ENCODE measurements around the gene STUB1.

DNA sequence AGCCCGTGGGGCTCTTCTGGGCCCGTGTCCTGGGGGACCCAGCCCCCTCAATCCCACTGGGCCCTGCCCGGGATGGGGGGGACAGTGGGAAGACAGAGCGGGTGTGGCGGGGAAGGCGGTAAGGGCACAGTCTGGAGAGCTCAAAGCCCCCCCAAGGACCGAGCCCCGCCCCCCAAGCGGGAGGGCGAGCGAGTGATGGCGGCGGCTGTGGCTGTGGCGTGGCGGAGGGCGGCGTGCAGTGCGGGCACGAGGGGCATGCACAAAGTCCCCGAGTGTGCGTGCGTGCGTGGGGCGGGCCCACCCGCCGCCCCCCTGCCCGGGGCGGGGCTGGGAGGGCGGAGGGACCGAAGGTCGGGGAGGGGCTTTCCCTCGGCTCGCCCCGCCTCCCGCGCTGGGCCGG, 13.6 kb downstream of the STUB1 start:
- TF ChIP-seq, protein P1, sequence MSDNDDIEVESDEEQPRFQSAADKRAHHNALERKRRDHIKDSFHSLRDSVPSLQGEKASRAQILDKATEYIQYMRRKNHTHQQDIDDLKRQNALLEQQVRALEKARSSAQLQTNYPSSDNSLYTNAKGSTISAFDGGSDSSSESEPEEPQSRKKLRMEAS (IDR thresholded peaks at IDR 0.05; ENCODE audit: low read depth, low read length): no peak
- TF ChIP-seq, protein P2, sequence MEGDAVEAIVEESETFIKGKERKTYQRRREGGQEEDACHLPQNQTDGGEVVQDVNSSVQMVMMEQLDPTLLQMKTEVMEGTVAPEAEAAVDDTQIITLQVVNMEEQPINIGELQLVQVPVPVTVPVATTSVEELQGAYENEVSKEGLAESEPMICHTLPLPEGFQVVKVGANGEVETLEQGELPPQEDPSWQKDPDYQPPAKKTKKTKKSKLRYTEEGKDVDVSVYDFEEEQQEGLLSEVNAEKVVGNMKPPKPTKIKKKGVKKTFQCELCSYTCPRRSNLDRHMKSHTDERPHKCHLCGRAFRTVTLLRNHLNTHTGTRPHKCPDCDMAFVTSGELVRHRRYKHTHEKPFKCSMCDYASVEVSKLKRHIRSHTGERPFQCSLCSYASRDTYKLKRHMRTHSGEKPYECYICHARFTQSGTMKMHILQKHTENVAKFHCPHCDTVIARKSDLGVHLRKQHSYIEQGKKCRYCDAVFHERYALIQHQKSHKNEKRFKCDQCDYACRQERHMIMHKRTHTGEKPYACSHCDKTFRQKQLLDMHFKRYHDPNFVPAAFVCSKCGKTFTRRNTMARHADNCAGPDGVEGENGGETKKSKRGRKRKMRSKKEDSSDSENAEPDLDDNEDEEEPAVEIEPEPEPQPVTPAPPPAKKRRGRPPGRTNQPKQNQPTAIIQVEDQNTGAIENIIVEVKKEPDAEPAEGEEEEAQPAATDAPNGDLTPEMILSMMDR (IDR thresholded peaks at IDR 0.05; ENCODE audit: low read depth, low read length): no peak
- TF ChIP-seq POLR2A (IDR thresholded peaks at IDR 0.05; ENCODE audit: extremely low read depth, insufficient read length): no peak

Data from NB4 (cell line).